Liver (tissue), 9 donors: ENCODE data around the gene ATAD3C. TPM values are rescaled to one million over a fixed set of nuclear protein-coding genes. Genes with fewer than 3 reads are reported as not detected.

Experiments
- DNase-seq: peaks from one replicate; pipeline ENCODE4 v3.0.0-alpha.2; 2017; ENCODE audit warnings: low spot score
- H3K27ac ChIP-seq, 2 donors: one replicate each; pipeline ENCODE4 v1.7.0; 2013; ENCODE audit warnings: inconsistent platforms in 2 of 2, low read length in 2 of 2, control low read depth in 1 of 2, low read depth in 1 of 2, mild to moderate bottlenecking in 1 of 2
- H3K27me3 ChIP-seq, 4 donors: one replicate each; pipeline versions ENCODE4 v1.6.1 to v1.7.0; 2013; ENCODE audit warnings: low read length in 3 of 4, inconsistent platforms in 1 of 4, mild to moderate bottlenecking in 1 of 4, moderate library complexity in 1 of 4; ENCODE audit not compliant: control insufficient read depth in 4 of 4, insufficient read depth in 4 of 4
- H3K36me3 ChIP-seq, 4 donors: one replicate each; pipeline versions ENCODE4 v1.6.1 to v1.7.0; 2013; ENCODE audit warnings: low read length in 3 of 4, mild to moderate bottlenecking in 3 of 4, low read depth in 1 of 4, moderate library complexity in 1 of 4; ENCODE audit not compliant: control insufficient read depth in 4 of 4, insufficient read depth in 3 of 4
- H3K4me1 ChIP-seq, 4 donors: one replicate each; pipeline versions ENCODE4 v1.6.1 to v1.7.0; 2013; ENCODE audit warnings: low read length in 3 of 4, mild to moderate bottlenecking in 3 of 4, moderate library complexity in 1 of 4; ENCODE audit not compliant: control insufficient read depth in 4 of 4, insufficient read depth in 4 of 4
- H3K4me3 ChIP-seq, 3 donors: one replicate each; pipeline versions ENCODE4 v1.6.1 to v1.7.0; 2013; ENCODE audit warnings: low read length in 3 of 3, control low read depth in 1 of 3, low read depth in 1 of 3, mild to moderate bottlenecking in 1 of 3
- H3K9ac ChIP-seq, 2 donors: one replicate each; pipeline ENCODE4 v1.7.0; 2013; ENCODE audit warnings: low read length in 2 of 2, mild to moderate bottlenecking in 2 of 2, moderate library complexity in 2 of 2, control low read depth in 1 of 2, low read depth in 1 of 2
- H3K9me3 ChIP-seq, 4 donors: one replicate each; pipeline versions ENCODE4 v1.6.1 to v1.7.0; 2013; ENCODE audit warnings: low read length in 3 of 4; ENCODE audit not compliant: control insufficient read depth in 4 of 4
- CTCF ChIP-seq: fragments of 150-350 bp; IDR thresholded peaks from 2 replicates; pipeline ENCODE4 v1.5.1; 2017; ENCODE audit warnings: improper control_type of control experiment, low read depth, low read length; ENCODE audit not compliant: missing input control
- EGR1 ChIP-seq, 2 donors: IDR thresholded peaks; 2 replicates each; pipeline ENCODE4 v1.6.1; 2016 to 2018; ENCODE audit warnings: antibody characterized with exemption in 2 of 2, low read depth in 2 of 2
- FOXA1 ChIP-seq: IDR thresholded peaks from 2 replicates; pipeline ENCODE4 v1.6.1; 2016; ENCODE audit warnings: antibody characterized with exemption
- FOXA2 ChIP-seq: IDR thresholded peaks from 2 replicates; pipeline ENCODE4 v1.6.1; 2016; ENCODE audit warnings: antibody characterized with exemption
- GABPA ChIP-seq, 2 donors: IDR thresholded peaks in 1 of 2; conservative IDR thresholded peaks in 1 of 2; 2 replicates each; pipeline ENCODE4 v1.6.1; 2016; ENCODE audit warnings: antibody characterized with exemption in 2 of 2, mild to moderate bottlenecking in 1 of 2, moderate library complexity in 1 of 2
- HNF4A ChIP-seq, 2 donors: conservative IDR thresholded peaks; 2 replicates each; pipeline ENCODE4 v1.6.1; 2016; ENCODE audit warnings: antibody characterized with exemption in 2 of 2, mild to moderate bottlenecking in 2 of 2
- HNF4G ChIP-seq: IDR thresholded peaks from 2 replicates; pipeline ENCODE4 v1.6.1; 2016; ENCODE audit warnings: antibody characterized with exemption
- JUND ChIP-seq, 2 donors: IDR thresholded peaks; 2 replicates each; pipeline ENCODE4 v1.6.1; 2016; ENCODE audit warnings: antibody characterized with exemption in 2 of 2
- MAX ChIP-seq: IDR thresholded peaks from 2 replicates; pipeline ENCODE4 v1.6.1; 2016; ENCODE audit warnings: antibody characterized with exemption
- NR2F2 ChIP-seq: IDR thresholded peaks from 2 replicates; pipeline ENCODE4 v1.6.1; 2016; ENCODE audit warnings: antibody characterized with exemption
- RAD21 ChIP-seq, 2 donors: IDR thresholded peaks; 2 replicates each; pipeline ENCODE4 v1.6.1; 2016; ENCODE audit warnings: antibody characterized with exemption in 2 of 2, mild to moderate bottlenecking in 2 of 2
- REST ChIP-seq: IDR thresholded peaks from 2 replicates; pipeline ENCODE4 v1.6.1; 2016; ENCODE audit warnings: antibody characterized with exemption, mild to moderate bottlenecking
- RXRA ChIP-seq, 2 donors: IDR thresholded peaks; 2 replicates each; pipeline ENCODE4 v1.6.1; 2017 to 2018; ENCODE audit warnings: antibody characterized with exemption in 2 of 2, mild to moderate bottlenecking in 1 of 2
- SP1 ChIP-seq: IDR thresholded peaks from 2 replicates; pipeline ENCODE4 v1.6.1; 2018; ENCODE audit warnings: antibody characterized with exemption, mild to moderate bottlenecking
- TAF1 ChIP-seq: conservative IDR thresholded peaks from 2 replicates; pipeline ENCODE4 v1.6.1; 2016; ENCODE audit warnings: antibody characterized with exemption, mild to moderate bottlenecking
- YY1 ChIP-seq: IDR thresholded peaks from 2 replicates; pipeline ENCODE4 v1.6.1; 2016; ENCODE audit warnings: antibody characterized with exemption, mild to moderate bottlenecking
- WGBS: extraction: QIAGEN DNeasy Blood & Tissue Kit; methylation state at CpG from one replicate; pipeline ENCODE4 v1.1.7; 2013; 5-methylcytosine and 5-hydroxymethylcytosine counted together
- polyA plus RNA-seq, 2 donors: library from polyadenylated mRNA; stranded (reverse) in 1 of 2; unstranded in 1 of 2; fragments of 200-250 nt in 1 of 2; fragments of >200 nt in 1 of 2; fragmentation: Nextera tagmentation in 1 of 2; extraction: Ambion mirVana in 1 of 2; gene quantifications; one replicate each; pipeline versions ENCODE4 v1.2.1 to v1.2.3, GENCODE V29; 2013 to 2015
- total RNA-seq, 2 donors: library from RNA; depleted of rRNA; stranded (reverse); fragments of >200 nt; gene quantifications; one replicate each; pipeline ENCODE4 v1.2.3, GENCODE V29; 2014
- TF ChIP-seq, protein P1 (sequence below): IDR thresholded peaks from 2 replicates; pipeline ENCODE4 v1.6.1; 2016; ENCODE audit warnings: antibody characterized with exemption
- TF ChIP-seq, protein P2 (sequence below): IDR thresholded peaks from 2 replicates; pipeline ENCODE4 v1.6.1; 2016; ENCODE audit warnings: antibody characterized with exemption
- donor health status: healthy.
- donor health status: healthy.
- donor health status: healthy.
- donor health status: healthy.
- donor health status: healthy.

Gene ATAD3C
- total and polyA plus RNA-seq, 4 donors: 0.19 to 4.8 (median 0.88) TPM

DNA sequence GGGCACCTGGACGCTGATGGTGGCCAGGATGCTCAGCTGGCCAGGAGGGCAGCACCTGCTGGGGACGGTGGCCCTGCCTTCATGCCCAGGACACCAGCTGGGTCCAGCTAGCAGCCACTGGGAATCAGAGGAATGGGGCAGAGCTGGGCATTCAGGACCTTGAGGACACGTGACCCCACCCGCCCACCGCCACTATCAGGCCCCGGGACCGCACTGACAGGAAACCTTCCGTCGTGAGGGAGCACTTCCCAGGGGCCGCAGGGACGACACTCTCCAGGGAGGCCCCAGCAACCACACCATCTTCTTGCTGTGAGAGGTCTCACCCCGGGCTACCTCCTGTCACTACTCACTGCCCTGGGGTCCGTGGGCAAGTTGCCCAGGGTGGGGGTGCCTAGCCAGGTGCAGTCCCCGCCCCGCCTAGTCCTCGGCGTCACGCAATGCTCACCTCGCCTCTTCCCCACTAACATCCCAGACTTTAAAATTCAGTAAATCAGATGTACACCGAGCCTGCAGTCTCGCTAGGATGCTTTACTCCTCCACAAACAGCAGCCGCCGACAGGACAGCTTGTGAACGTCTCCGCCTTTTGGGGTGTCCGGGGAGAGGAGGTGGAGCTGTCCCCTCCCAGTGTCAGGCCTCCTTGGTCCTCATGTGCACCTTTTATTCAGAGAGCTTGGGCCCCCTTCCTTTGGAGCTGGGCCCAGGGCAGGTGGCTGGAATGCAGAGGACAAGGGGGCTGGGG, 9.1 kb upstream of the ATAD3C start:
- H3K27ac ChIP-seq: no peak overlapping the region
- peaks cover 0 to 3% (median 0%) of the 10 kb centered on the region in 4 donors for H3K36me3 ChIP-seq
- H3K4me1 ChIP-seq: peaks cover 18 to 49% (median 35%) of the 10 kb centered on the region in 4 donors
- H3K9ac ChIP-seq: no peak overlapping the region
- H3K27me3 ChIP-seq: no peaks in the 10 kb centered on the region
- H3K9me3 ChIP-seq: no peaks in the 10 kb centered on the region
- no peak for TF ChIP-seq REST
- no peak for TF ChIP-seq RAD21 (IDR thresholded peaks at IDR 0.05)
- TF ChIP-seq HNF4A (conservative IDR thresholded peaks at IDR 0.05): no peak
- TF ChIP-seq, protein P1, sequence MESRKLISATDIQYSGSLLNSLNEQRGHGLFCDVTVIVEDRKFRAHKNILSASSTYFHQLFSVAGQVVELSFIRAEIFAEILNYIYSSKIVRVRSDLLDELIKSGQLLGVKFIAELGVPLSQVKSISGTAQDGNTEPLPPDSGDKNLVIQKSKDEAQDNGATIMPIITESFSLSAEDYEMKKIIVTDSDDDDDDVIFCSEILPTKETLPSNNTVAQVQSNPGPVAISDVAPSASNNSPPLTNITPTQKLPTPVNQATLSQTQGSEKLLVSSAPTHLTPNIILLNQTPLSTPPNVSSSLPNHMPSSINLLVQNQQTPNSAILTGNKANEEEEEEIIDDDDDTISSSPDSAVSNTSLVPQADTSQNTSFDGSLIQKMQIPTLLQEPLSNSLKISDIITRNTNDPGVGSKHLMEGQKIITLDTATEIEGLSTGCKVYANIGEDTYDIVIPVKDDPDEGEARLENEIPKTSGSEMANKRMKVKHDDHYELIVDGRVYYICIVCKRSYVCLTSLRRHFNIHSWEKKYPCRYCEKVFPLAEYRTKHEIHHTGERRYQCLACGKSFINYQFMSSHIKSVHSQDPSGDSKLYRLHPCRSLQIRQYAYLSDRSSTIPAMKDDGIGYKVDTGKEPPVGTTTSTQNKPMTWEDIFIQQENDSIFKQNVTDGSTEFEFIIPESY: no peak
- TF ChIP-seq HNF4G: no peak
- no peak for TF ChIP-seq CTCF
- TF ChIP-seq FOXA1: no peak
- TF ChIP-seq FOXA2: no peak
- no peak for TF ChIP-seq MAX
- no peak for TF ChIP-seq TAF1
- TF ChIP-seq EGR1 (IDR thresholded peaks at IDR 0.05; ENCODE audit: low read depth in 2 of 2): no peak
- TF ChIP-seq GABPA (IDR thresholded peaks at IDR 0.05 in 1 of 2, conservative IDR thresholded peaks at IDR 0.05 in 1 of 2): no peak
- TF ChIP-seq RXRA (IDR thresholded peaks at IDR 0.05): no peak
- no peak for TF ChIP-seq SP1
- TF ChIP-seq JUND (IDR thresholded peaks at IDR 0.05): no peak
- TF ChIP-seq NR2F2: no peak
- no peak for TF ChIP-seq YY1
- TF ChIP-seq, protein P2, sequence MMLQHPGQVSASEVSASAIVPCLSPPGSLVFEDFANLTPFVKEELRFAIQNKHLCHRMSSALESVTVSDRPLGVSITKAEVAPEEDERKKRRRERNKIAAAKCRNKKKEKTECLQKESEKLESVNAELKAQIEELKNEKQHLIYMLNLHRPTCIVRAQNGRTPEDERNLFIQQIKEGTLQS: no peak
- no peak for DNase-seq
- H3K4me3 ChIP-seq: no peak overlapping the region
- 81% methylated on average over 26 of the region's 26 CpGs for WGBS
